T-helper 1 cell treated with Interleukin-12 subunit alpha and Interleukin-12 subunit beta and Interleukin-4 antibody, amounts not matched to agents 30 ng/mL and 1 ng/mL, for 36 hours (primary cell): ENCODE results near the gene WDR72. TPM values are rescaled to one million over a fixed set of nuclear protein-coding genes. Genes with fewer than 3 reads are reported as not detected.
"Not testable (repeated sequence)": the region's sequence is repeated elsewhere in the genome, so short reads cannot be mapped to it uniquely, and the experiment has no call there.

Experiments used
- intact Hi-C: fragments of 100-400 bp; cut with micrococcal nuclease; formaldehyde crosslinking; loops from one replicate; pipeline ENCODE4 v1.15.1; 2024
- total RNA-seq: library from RNA; stranded (reverse); gene quantifications from 2 replicates; pipeline ENCODE4 v1.2.3, GENCODE V29; 2022

Gene WDR72
- total RNA-seq, 1 donor from 2014 or later: not detected

GRCh38 chr15:53591041-53591440 lies 168.4 kb downstream of the WDR72 start:
- intact Hi-C loops: no loop called here

GRCh38 chr15:53590380-53590779 lies 169.1 kb downstream of the WDR72 start:
- intact Hi-C loops: no loop called here

- intact Hi-C loops: loop anchor here (5.0 kb wide), 1 partner anchor 807 kb away; no protein-coding TSS in a partner anchor
Observed at GRCh38 chr15:53589520-53590057, 169.9 kb downstream of the WDR72 start.

- intact Hi-C loops: loop anchor here (5.0 kb wide), 1 partner anchor 806 kb away; no protein-coding TSS in a partner anchor
Observed at GRCh38 chr15:53588773-53589172, 170.7 kb downstream of the WDR72 start.

- intact Hi-C loops: loop anchor here (5.0 kb wide), 1 partner anchor 804 kb away; no protein-coding TSS in a partner anchor
Observed at GRCh38 chr15:53586799-53587198, 172.7 kb downstream of the WDR72 start.

GRCh38 chr15:53581513-53581912 lies 177.9 kb downstream of the WDR72 start:
- intact Hi-C loops: no loop called here

- intact Hi-C loops: no loop called here
Observed at GRCh38 chr15:53580366-53580765, 179.1 kb downstream of the WDR72 start.

- intact Hi-C loops: no loop called here
Observed at GRCh38 chr15:53576841-53577240, 182.6 kb downstream of the WDR72 start.

GRCh38 chr15:53573091-53573490 lies 186.4 kb downstream of the WDR72 start:
- intact Hi-C loops: no loop called here

GRCh38 chr15:53569751-53570480 lies 189.5 kb downstream of the WDR72 start:
- intact Hi-C loops: no loop called here

- intact Hi-C loops: no loop called here
Observed at GRCh38 chr15:53566912-53567311, 192.6 kb downstream of the WDR72 start.

GRCh38 chr15:53565721-53566120 lies 193.7 kb downstream of the WDR72 start:
- intact Hi-C loops: no loop called here

GRCh38 chr15:53564647-53565046 lies 194.8 kb downstream of the WDR72 start:
- intact Hi-C loops: no loop called here

- intact Hi-C loops: no loop called here
Observed at GRCh38 chr15:53563627-53564026, 195.8 kb downstream of the WDR72 start.

- intact Hi-C loops: no loop called here
Observed at GRCh38 chr15:53559364-53560277, 199.8 kb downstream of the WDR72 start.

GRCh38 chr15:53558384-53558783 lies 201.1 kb downstream of the WDR72 start:
- intact Hi-C loops: no loop called here

GRCh38 chr15:53555226-53555625 lies 204.2 kb downstream of the WDR72 start:
- intact Hi-C loops: no loop called here

GRCh38 chr15:53549697-53550305 lies 209.7 kb downstream of the WDR72 start:
- intact Hi-C loops: no loop called here

- intact Hi-C loops: no loop called here
Observed at GRCh38 chr15:53548236-53548635, 211.2 kb downstream of the WDR72 start.

- intact Hi-C loops: not testable (repeated sequence)
Observed at GRCh38 chr15:53540626-53541300, 218.7 kb downstream of the WDR72 start.

- intact Hi-C loops: no loop called here
Observed at GRCh38 chr15:53539878-53540277, 219.6 kb downstream of the WDR72 start.
